Mesenchymal stem cell (in vitro differentiated cells and primary cell): Measurements from ENCODE around the gene PSTK.

Experiments used
- DNase-seq: peaks from one replicate; pipeline ENCODE4 v3.0.0-alpha.2; 2013
- H2AFZ ChIP-seq: one replicate; pipeline ENCODE4 v1.6.1; 2013; ENCODE audit warnings: low read depth, mild to moderate bottlenecking, control low read depth, inconsistent platforms, low read length, moderate library complexity
- H2AK5ac ChIP-seq: 2 replicates; pipeline ENCODE4 v1.6.1; 2013; ENCODE audit warnings: low read length, moderate library complexity, mild to moderate bottlenecking, inconsistent platforms; ENCODE audit not compliant: severe bottlenecking
- H2BK120ac ChIP-seq: one replicate; pipeline ENCODE4 v1.6.1; 2013; ENCODE audit warnings: low read depth, mild to moderate bottlenecking, inconsistent platforms, low read length, moderate library complexity
- H2BK12ac ChIP-seq, 2 experiments: one replicate each; pipeline ENCODE4 v1.6.1; 2013; ENCODE audit warnings: inconsistent platforms in 2 of 2, low read length in 2 of 2, mild to moderate bottlenecking in 2 of 2, moderate library complexity in 2 of 2, control low read depth in 1 of 2
- H2BK15ac ChIP-seq: one replicate; pipeline ENCODE4 v1.6.1; 2013; ENCODE audit warnings: mild to moderate bottlenecking, low read depth, inconsistent platforms; ENCODE audit not compliant: poor library complexity, severe bottlenecking
- H2BK5ac ChIP-seq: 2 replicates; pipeline ENCODE4 v1.6.1; 2013; ENCODE audit warnings: low read depth, mild to moderate bottlenecking, low read length, control low read depth, inconsistent platforms; ENCODE audit not compliant: poor library complexity, severe bottlenecking
- H3K14ac ChIP-seq, 2 experiments: one replicate each; pipeline ENCODE4 v1.6.1; 2013; ENCODE audit warnings: inconsistent platforms in 2 of 2, low read length in 2 of 2, control low read depth in 1 of 2, mild to moderate bottlenecking in 1 of 2, moderate library complexity in 1 of 2
- H3K18ac ChIP-seq, 2 experiments: one replicate each; pipeline ENCODE4 v1.6.1; 2013; ENCODE audit warnings: inconsistent platforms in 2 of 2, low read length in 2 of 2, control low read depth in 1 of 2, low read depth in 1 of 2, mild to moderate bottlenecking in 1 of 2
- H3K23ac ChIP-seq, 2 experiments: one replicate each; pipeline ENCODE4 v1.6.1; 2013; ENCODE audit warnings: inconsistent platforms in 2 of 2, low read length in 2 of 2, mild to moderate bottlenecking in 2 of 2, moderate library complexity in 2 of 2, control low read depth in 1 of 2
- H3K27ac ChIP-seq: 2 replicates; pipeline ENCODE4 v1.5.1; 2013; ENCODE audit warnings: mild to moderate bottlenecking, moderate library complexity, low read length, control low read depth, inconsistent platforms; ENCODE audit not compliant: poor library complexity, severe bottlenecking
- H3K27me3 ChIP-seq, 2 experiments: 2 replicates each; pipeline versions ENCODE4 v1.6.1 to v1.7.0; 2013; ENCODE audit warnings: low read length in 2 of 2, mild to moderate bottlenecking in 2 of 2, moderate library complexity in 2 of 2, control low read depth in 1 of 2, inconsistent platforms in 1 of 2; ENCODE audit not compliant: control insufficient read depth in 1 of 2, insufficient read depth in 1 of 2
- H3K36me3 ChIP-seq, 2 experiments: 2 replicates each; pipeline versions ENCODE4 v1.6.1 to v1.7.0; 2013; ENCODE audit warnings: low read length in 2 of 2, control low read depth in 1 of 2, inconsistent platforms in 1 of 2, low read depth in 1 of 2, mild to moderate bottlenecking in 1 of 2; ENCODE audit not compliant: insufficient read depth in 2 of 2, control insufficient read depth in 1 of 2
- H3K4ac ChIP-seq, 2 experiments: one replicate each; pipeline ENCODE4 v1.6.1; 2013; ENCODE audit warnings: inconsistent platforms in 2 of 2, low read length in 2 of 2, mild to moderate bottlenecking in 2 of 2, moderate library complexity in 2 of 2, control low read depth in 1 of 2, low read depth in 1 of 2
- H3K4me1 ChIP-seq: 2 replicates; pipeline ENCODE4 v1.6.1; 2013; ENCODE audit warnings: low read depth, low read length, control low read depth; ENCODE audit not compliant: control insufficient read depth, insufficient read depth
- H3K4me2 ChIP-seq: 2 replicates; pipeline ENCODE4 v1.6.1; 2013; ENCODE audit warnings: low read length, mild to moderate bottlenecking, inconsistent platforms; ENCODE audit not compliant: poor library complexity, severe bottlenecking
- H3K4me3 ChIP-seq, 2 experiments: 2 replicates each; pipeline versions ENCODE4 v1.5.1 to v1.7.0; 2013; ENCODE audit warnings: low read length in 2 of 2, mild to moderate bottlenecking in 2 of 2, control low read depth in 1 of 2, low read depth in 1 of 2; ENCODE audit not compliant: insufficient read depth in 1 of 2
- H3K79me1 ChIP-seq: replicated peaks from 2 replicates; pipeline ENCODE4 v1.6.1; 2013; ENCODE audit warnings: mild to moderate bottlenecking, control low read depth, low read length, inconsistent platforms; ENCODE audit not compliant: poor library complexity, severe bottlenecking
- H3K9ac ChIP-seq: 2 replicates; pipeline ENCODE4 v1.7.0; 2013; ENCODE audit warnings: mild to moderate bottlenecking, low read length, moderate library complexity
- H3K9me3 ChIP-seq: 2 replicates; pipeline ENCODE4 v1.7.0; 2013; ENCODE audit warnings: mild to moderate bottlenecking, low read length; ENCODE audit not compliant: control insufficient read depth
- H4K8ac ChIP-seq: one replicate; pipeline ENCODE4 v1.6.1; 2013; ENCODE audit warnings: inconsistent platforms, mild to moderate bottlenecking, low read length, moderate library complexity
- H4K91ac ChIP-seq: one replicate; pipeline ENCODE4 v1.6.1; 2013; ENCODE audit warnings: mild to moderate bottlenecking, low read length, inconsistent platforms
- WGBS: methylation state at CpG from one replicate; pipeline ENCODE4 v1.1.7; 2013; ENCODE audit warnings: mixed read lengths; 5-methylcytosine and 5-hydroxymethylcytosine counted together

PSTK gene

GRCh38 chr10:122990278-122990677 lies 10.1 kb downstream of the PSTK start:
- no peak overlapping the region for H2BK120ac ChIP-seq
- 48% methylated on average over 3 of the region's 5 CpGs for WGBS
- H3K4me1 ChIP-seq: no peaks in the 10 kb centered on the region
- no peak overlapping the region for H3K4ac ChIP-seq
- H2BK12ac ChIP-seq: no peak overlapping the region
- no peak overlapping the region for H3K14ac ChIP-seq
- H3K79me1 ChIP-seq: peaks cover 7% of the 10 kb centered on the region
- no peak overlapping the region for H3K18ac ChIP-seq
- H3K36me3 ChIP-seq: peaks cover 10 to 46% of the 10 kb centered on the region in 2 experiments
- H3K23ac ChIP-seq: no peak overlapping the region
- H3K9me3 ChIP-seq: no peaks in the 10 kb centered on the region
- no peak overlapping the region for H2BK5ac ChIP-seq
- DNase-seq: no peak
- H2AK5ac ChIP-seq: no peak overlapping the region
- H3K27ac ChIP-seq: no peak overlapping the region
- no peak overlapping the region for H4K91ac ChIP-seq
- H2BK15ac ChIP-seq: no peak overlapping the region
- no peak overlapping the region for H3K4me3 ChIP-seq
- H3K27me3 ChIP-seq: no peaks in the 10 kb centered on the region
- no peak overlapping the region for H4K8ac ChIP-seq
- no peak overlapping the region for H3K4me2 ChIP-seq
- H2AFZ ChIP-seq: no peak overlapping the region
- no peak overlapping the region for H3K9ac ChIP-seq

DNA sequence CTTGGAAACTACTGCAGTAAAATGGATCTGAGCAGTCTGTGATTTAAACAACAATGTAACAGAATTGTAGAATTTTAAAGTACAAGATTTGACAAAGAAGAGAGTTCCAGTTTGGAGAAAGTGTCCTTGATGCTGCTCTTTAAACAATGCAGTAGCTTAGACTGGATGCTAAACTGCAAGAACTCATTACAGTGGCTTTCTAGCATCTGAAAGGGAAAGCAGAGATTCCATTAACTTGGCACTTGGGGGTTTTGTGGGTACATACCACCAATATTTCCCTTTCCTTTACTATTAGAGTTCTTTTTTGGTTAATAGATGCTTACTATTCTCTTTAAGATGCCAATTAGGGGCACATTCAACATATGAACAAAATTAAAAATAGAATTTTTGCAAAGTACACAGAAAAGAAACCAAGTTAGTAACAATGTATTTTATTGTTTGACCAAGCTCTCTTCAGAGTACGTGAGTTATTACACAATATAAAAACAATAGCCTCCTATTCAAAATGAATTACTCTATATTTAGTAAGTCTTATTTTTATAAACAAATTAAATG lies 11.9 kb downstream of the PSTK start:
- H3K4me3 ChIP-seq: no peak overlapping the region
- peaks cover 11% of the 10 kb centered on the region for H3K79me1 ChIP-seq
- H2AK5ac ChIP-seq: no peak overlapping the region
- no peak overlapping the region for H2BK15ac ChIP-seq
- H2BK5ac ChIP-seq: no peak overlapping the region
- no peak overlapping the region for H2BK12ac ChIP-seq
- no peak overlapping the region for H3K9ac ChIP-seq
- no peaks in the 10 kb centered on the region for H3K4me1 ChIP-seq
- no CpG with 5 or more reads among the region's 1 CpG for WGBS
- no peak overlapping the region for H3K14ac ChIP-seq
- no peak overlapping the region for H3K27ac ChIP-seq
- H3K27me3 ChIP-seq: no peaks in the 10 kb centered on the region
- no peak overlapping the region for H2AFZ ChIP-seq
- no peak overlapping the region for H3K23ac ChIP-seq
- no peak overlapping the region for H2BK120ac ChIP-seq
- H3K18ac ChIP-seq: no peak overlapping the region
- H3K4ac ChIP-seq: no peak overlapping the region
- no peak overlapping the region for H4K91ac ChIP-seq
- H4K8ac ChIP-seq: no peak overlapping the region
- no peak overlapping the region for H3K4me2 ChIP-seq
- no peak for DNase-seq
- H3K36me3 ChIP-seq: peaks cover 12 to 61% of the 10 kb centered on the region in 2 experiments
- no peaks in the 10 kb centered on the region for H3K9me3 ChIP-seq

DNA sequence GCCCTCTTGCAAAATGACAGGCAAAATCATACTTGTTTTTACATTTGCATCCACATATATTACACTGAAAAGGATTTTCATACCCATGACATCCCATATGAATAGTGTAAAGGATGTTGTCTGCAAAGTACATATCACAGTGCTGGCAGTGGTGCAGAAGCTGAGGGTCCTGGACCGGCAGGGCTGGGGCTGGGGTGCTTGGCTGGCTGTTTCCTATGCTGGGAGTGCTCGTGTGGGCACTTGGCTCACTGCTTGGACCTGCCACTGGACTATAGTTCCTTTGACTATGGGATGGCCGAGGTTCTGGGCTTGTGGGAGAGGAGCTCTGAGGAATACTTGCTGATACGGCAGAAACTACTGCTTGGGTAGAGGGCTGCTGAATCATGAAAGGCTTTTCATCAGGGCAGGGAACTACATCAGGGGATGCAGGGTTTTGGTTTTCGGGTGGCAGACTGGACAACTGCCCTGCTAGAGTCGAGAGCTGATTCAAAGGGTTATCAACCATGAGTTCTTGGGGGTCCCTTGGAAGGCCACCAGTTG lies 13.7 kb downstream of the PSTK start:
- Histone ChIP-seq H4K8ac (no peak overlapping the region), H2BK12ac (no peak overlapping the region), H3K9me3 (no peaks in the 10 kb centered on the region), H2BK15ac (no peak overlapping the region), H3K14ac (no peak overlapping the region), H3K18ac (no peak overlapping the region), H3K27me3 (no peaks in the 10 kb centered on the region), H2AK5ac (no peak overlapping the region), H3K23ac (no peak overlapping the region), H3K27ac (no peak overlapping the region), H4K91ac (no peak overlapping the region), H2AFZ (no peak overlapping the region), H2BK5ac (no peak overlapping the region), H3K4me2 (no peak overlapping the region), H3K36me3 (peaks cover 12 to 66% of the 10 kb centered on the region in 2 experiments), H3K9ac (no peak overlapping the region), H3K4me1 (peaks cover under 1% of the 10 kb centered on the region), H2BK120ac (no peak overlapping the region), H3K79me1 (peaks cover 20% of the 10 kb centered on the region), H3K4ac (no peak overlapping the region), H3K4me3 (no peak overlapping the region)
- DNase-seq: no peak
- 89% methylated on average over 6 of the region's 6 CpGs for WGBS

DNA sequence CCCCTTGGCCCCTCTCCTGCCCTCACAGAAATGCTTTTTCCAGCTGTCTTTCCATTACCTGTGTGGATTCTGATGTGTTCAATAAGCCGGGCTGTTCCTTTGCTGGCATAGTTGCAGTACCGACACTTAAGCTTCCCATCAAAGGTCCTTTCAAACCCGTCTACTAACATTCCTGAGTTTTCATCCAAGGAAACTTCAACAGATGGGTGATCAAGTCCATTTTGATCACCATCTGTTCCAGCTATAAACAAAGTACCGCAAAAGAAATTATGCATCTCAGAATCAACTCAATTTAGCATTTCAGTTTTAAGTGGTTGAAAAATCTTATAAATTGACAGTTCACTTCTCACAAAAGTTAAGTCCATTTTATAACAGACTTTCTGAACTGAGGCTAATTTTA lies 15.7 kb downstream of the PSTK start:
- Histone ChIP-seq H3K4me2 (no peak overlapping the region), H3K79me1 (peaks cover 23% of the 10 kb centered on the region), H4K91ac (no peak overlapping the region), H3K36me3 (peaks cover 12 to 70% of the 10 kb centered on the region in 2 experiments), H2BK120ac (no peak overlapping the region), H2BK5ac (no peak overlapping the region), H3K4me1 (peaks cover 1% of the 10 kb centered on the region), H3K23ac (no peak overlapping the region), H3K9ac (no peak overlapping the region), H3K9me3 (no peaks in the 10 kb centered on the region), H2BK15ac (no peak overlapping the region), H4K8ac (no peak overlapping the region), H3K4me3 (no peak overlapping the region), H2BK12ac (no peak overlapping the region), H3K4ac (no peak overlapping the region), H3K14ac (no peak overlapping the region), H3K27ac (no peak overlapping the region), H3K27me3 (no peaks in the 10 kb centered on the region), H2AK5ac (no peak overlapping the region), H3K18ac (no peak overlapping the region), H2AFZ (no peak overlapping the region)
- 95% methylated on average over 4 of the region's 4 CpGs for WGBS
- no peak for DNase-seq
